ENCODE data around the gene KCNJ10. TPM values are rescaled to one million over a fixed set of nuclear protein-coding genes. Genes with fewer than 3 reads are reported as not detected.

The KCNJ10 gene
- total and polyA plus RNA-seq, 2 of the 13 experiments (the other 11 are each of a cell fraction or from before 2014, with no cell fraction given) = 4.4 to 10.3 TPM

DNA sequence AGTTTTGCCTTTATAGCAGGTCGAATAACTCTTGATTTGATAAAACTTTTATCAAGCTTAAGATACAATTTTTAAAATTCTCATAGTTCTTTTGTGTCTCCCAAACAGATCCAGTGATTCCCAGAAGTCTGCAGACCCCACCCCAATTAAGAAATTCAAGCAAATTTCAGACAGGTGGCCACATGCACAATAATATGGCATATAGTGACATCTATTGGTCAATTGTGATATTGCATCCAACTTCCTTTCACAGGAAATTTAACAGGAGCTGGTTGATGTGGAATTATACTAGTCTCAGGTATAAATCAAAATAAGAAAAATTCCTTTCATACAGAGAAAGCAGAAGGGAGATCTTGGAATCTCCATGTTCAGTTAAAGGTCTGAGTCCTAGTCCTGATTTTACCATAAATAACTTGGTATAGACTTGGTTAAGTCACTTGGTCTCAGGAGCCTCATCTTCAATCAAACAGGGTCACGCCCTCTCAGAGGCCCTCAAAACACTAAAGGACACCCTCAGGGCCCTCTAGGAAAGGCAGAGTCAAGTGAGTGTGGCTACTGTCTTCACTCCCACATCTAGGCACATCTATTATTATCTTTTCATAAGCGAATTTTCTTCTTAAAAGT is 62.3 kb downstream of the KCNJ10 start (continued):
- TF ChIP-seq SMC3 (IDR thresholded peaks at IDR 0.05; ENCODE audit: low read length) (peak; percentile 47; the same call in 1 of the 2 replicates), TBX2 (CRISPR knock-in tag; IDR thresholded peaks at IDR 0.05; ENCODE audit: borderline replicate concordance) (no peak), ZNF230 (CRISPR knock-in tag; IDR thresholded peaks at IDR 0.05) (no peak), ZNF768 (CRISPR knock-in tag; IDR thresholded peaks at IDR 0.05) (no peak), TAF1 (CRISPR knock-in tag; IDR thresholded peaks at IDR 0.05) (no peak), ZBTB20 (CRISPR knock-in tag; IDR thresholded peaks at IDR 0.05; ENCODE audit: borderline replicate concordance, low read depth) (no peak), RELA (CRISPR knock-in tag; IDR thresholded peaks at IDR 0.05) (no peak), SATB2 (CRISPR knock-in tag; IDR thresholded peaks at IDR 0.05) (no peak)

DNA sequence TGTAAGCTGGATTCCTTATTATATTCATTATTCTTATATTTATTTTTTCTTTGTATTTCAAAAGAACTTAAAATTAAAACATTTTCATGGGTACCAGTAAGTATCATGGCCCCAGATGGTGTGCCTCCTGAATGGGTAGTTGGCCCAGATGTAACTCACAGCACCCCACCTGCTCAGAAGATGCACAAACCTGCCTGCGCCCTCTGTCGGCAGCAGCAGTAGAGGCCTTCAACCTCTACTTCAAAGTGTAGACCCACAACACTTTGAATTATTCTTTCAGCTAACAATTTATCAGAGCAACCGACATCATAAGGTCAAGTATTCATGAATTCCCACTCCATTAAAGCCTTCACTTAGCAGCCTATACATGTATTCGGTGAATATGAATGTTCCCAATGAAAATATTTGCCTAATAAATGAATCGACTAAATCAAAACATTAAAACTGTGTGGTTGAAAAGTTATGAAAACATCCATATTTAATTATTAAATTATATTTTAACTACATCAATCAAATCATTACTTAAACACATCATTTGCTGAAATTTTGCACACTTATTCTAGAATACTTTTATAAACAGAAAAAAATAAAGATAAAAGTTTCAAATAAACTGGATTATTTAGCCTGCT is 63.5 kb downstream of the KCNJ10 start:
- 20% methylated on average over 5 of the region's 5 CpGs for WGBS (ENCODE audit: low lambda C conversion rate)
- no peaks in the 10 kb centered on the region for H3K4me1 ChIP-seq (ENCODE audit: insufficient read depth, low read length)
- in situ Hi-C loops (cut with HindIII; ENCODE audit: extremely low pct_ligation_motif_present, low pct_unique_long_range_greater_than_20kb) = loop anchor here (5.0 kb wide), 2 partner anchors 69 to 209 kb away; no protein-coding TSS in a partner anchor
- H3K27ac ChIP-seq (ENCODE audit: extremely low read length, insufficient read depth, low read length) = no peak overlapping the region
- H3K36me3 ChIP-seq (replicated peaks in 1 of 2; ENCODE audit: control insufficient read depth in 1 of 2, insufficient read depth in 2 of 2, low read length in 2 of 2) = no peaks in the 10 kb centered on the region
- no peak overlapping the region for H3K4me3 ChIP-seq (replicated peaks in 1 of 3; ENCODE audit: insufficient read depth in 1 of 3, low read depth in 2 of 3, low read length in 3 of 3)
- intact Hi-C loops (cut with micrococcal nuclease; ENCODE audit: unreplicated experiment) = loop anchor here (2.0 kb wide), 1 partner anchor 36 kb away; no protein-coding TSS in a partner anchor
- H3K27me3 ChIP-seq (ENCODE audit: control insufficient read depth in 1 of 2, insufficient read depth in 2 of 2, low read length in 2 of 2) = peaks cover 0 to 10% of the 10 kb centered on the region in 2 experiments; a peak in 1 of 5 replicates
- H2AFZ ChIP-seq (ENCODE audit: low read length) = no peak overlapping the region
- DNase-seq (ENCODE audit: low spot score) = peak; percentile 58
- peak; percentile 93 for ATAC-seq
- POLR2A ChIA-PET = no interaction called here
- no peaks in the 10 kb centered on the region for H4K20me1 ChIP-seq (ENCODE audit: insufficient read depth, low read length)
- no peaks in the 10 kb centered on the region for H3K79me2 ChIP-seq (ENCODE audit: insufficient read depth, low read length)
- no peak overlapping the region for H3K9ac ChIP-seq (ENCODE audit: insufficient read depth, low read depth, low read length)
- no peak for FAIRE-seq
- no peak overlapping the region for H3K4me2 ChIP-seq (ENCODE audit: low read depth, low read length)
- BruUV-seq (replicated peaks) = no TSS peak
- H3K9me3 ChIP-seq (ENCODE audit: low read length) = no peaks in the 10 kb centered on the region
- CTCF ChIA-PET (ENCODE audit: low intra/inter-chr PET ratio, low total read pairs) = interaction anchor here (1.6 to 4.3 kb wide), 5 partner anchors 70 to 226 kb away, joined by 5 to 57 read pairs (median 11); partner anchors contain the start of gene DUSP23
- TF ChIP-seq XRCC5 (optimal IDR thresholded peaks at IDR 0.05; ENCODE audit: low read length) (peak; percentile 80), ZFX (CRISPR knock-in tag; IDR thresholded peaks at IDR 0.05; ENCODE audit: low read depth) (0 out of 2 replicates have a peak, but pooled peaks have one; percentile 35), STAG1 (CRISPR knock-in tag; IDR thresholded peaks at IDR 0.05) (peak; percentile 73), SMC3 (IDR thresholded peaks at IDR 0.05; ENCODE audit: low read length) (peak; percentile 96)
- TF ChIP-seq, protein P1, sequence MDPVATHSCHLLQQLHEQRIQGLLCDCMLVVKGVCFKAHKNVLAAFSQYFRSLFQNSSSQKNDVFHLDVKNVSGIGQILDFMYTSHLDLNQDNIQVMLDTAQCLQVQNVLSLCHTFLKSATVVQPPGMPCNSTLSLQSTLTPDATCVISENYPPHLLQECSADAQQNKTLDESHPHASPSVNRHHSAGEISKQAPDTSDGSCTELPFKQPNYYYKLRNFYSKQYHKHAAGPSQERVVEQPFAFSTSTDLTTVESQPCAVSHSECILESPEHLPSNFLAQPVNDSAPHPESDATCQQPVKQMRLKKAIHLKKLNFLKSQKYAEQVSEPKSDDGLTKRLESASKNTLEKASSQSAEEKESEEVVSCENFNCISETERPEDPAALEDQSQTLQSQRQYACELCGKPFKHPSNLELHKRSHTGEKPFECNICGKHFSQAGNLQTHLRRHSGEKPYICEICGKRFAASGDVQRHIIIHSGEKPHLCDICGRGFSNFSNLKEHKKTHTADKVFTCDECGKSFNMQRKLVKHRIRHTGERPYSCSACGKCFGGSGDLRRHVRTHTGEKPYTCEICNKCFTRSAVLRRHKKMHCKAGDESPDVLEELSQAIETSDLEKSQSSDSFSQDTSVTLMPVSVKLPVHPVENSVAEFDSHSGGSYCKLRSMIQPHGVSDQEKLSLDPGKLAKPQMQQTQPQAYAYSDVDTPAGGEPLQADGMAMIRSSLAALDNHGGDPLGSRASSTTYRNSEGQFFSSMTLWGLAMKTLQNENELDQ (CRISPR knock-in tag; IDR thresholded peaks at IDR 0.05; ENCODE audit: borderline replicate concordance) = no peak
- TF ChIP-seq, protein P2, sequence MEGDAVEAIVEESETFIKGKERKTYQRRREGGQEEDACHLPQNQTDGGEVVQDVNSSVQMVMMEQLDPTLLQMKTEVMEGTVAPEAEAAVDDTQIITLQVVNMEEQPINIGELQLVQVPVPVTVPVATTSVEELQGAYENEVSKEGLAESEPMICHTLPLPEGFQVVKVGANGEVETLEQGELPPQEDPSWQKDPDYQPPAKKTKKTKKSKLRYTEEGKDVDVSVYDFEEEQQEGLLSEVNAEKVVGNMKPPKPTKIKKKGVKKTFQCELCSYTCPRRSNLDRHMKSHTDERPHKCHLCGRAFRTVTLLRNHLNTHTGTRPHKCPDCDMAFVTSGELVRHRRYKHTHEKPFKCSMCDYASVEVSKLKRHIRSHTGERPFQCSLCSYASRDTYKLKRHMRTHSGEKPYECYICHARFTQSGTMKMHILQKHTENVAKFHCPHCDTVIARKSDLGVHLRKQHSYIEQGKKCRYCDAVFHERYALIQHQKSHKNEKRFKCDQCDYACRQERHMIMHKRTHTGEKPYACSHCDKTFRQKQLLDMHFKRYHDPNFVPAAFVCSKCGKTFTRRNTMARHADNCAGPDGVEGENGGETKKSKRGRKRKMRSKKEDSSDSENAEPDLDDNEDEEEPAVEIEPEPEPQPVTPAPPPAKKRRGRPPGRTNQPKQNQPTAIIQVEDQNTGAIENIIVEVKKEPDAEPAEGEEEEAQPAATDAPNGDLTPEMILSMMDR (CRISPR knock-in tag; IDR thresholded peaks at IDR 0.05) = peak; percentile 85
- TF ChIP-seq, protein P3, sequence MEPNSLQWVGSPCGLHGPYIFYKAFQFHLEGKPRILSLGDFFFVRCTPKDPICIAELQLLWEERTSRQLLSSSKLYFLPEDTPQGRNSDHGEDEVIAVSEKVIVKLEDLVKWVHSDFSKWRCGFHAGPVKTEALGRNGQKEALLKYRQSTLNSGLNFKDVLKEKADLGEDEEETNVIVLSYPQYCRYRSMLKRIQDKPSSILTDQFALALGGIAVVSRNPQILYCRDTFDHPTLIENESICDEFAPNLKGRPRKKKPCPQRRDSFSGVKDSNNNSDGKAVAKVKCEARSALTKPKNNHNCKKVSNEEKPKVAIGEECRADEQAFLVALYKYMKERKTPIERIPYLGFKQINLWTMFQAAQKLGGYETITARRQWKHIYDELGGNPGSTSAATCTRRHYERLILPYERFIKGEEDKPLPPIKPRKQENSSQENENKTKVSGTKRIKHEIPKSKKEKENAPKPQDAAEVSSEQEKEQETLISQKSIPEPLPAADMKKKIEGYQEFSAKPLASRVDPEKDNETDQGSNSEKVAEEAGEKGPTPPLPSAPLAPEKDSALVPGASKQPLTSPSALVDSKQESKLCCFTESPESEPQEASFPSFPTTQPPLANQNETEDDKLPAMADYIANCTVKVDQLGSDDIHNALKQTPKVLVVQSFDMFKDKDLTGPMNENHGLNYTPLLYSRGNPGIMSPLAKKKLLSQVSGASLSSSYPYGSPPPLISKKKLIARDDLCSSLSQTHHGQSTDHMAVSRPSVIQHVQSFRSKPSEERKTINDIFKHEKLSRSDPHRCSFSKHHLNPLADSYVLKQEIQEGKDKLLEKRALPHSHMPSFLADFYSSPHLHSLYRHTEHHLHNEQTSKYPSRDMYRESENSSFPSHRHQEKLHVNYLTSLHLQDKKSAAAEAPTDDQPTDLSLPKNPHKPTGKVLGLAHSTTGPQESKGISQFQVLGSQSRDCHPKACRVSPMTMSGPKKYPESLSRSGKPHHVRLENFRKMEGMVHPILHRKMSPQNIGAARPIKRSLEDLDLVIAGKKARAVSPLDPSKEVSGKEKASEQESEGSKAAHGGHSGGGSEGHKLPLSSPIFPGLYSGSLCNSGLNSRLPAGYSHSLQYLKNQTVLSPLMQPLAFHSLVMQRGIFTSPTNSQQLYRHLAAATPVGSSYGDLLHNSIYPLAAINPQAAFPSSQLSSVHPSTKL (CRISPR knock-in tag; IDR thresholded peaks at IDR 0.05) = 0 out of 2 replicates have a peak, but pooled peaks have one; percentile 20

Measured in HepG2 (cell line).